H1 (cell line): ENCODE measurements around the gene SFXN4. TPM values are rescaled to one million over a fixed set of nuclear protein-coding genes. Genes with fewer than 3 reads are reported as not detected.
A peak's percentile ranks its signal among the peaks of the same experiment; 100 is the strongest.

Source experiments
- CTCF ChIA-PET: fragments of 300-600 bp; sonication (Branson Sonifier 250); formaldehyde crosslinking; loops from one replicate; lab custom pipeline; 2021; ENCODE audit not compliant: partially characterized antibody; lab: Charles Lee
- POLR2A ChIA-PET: fragments of 300-600 bp; sonication (Branson Sonifier 250); formaldehyde crosslinking; loops from one replicate; lab custom pipeline; 2021; ENCODE audit warnings: inconsistent platforms; ENCODE audit not compliant: partially characterized antibody; lab: Charles Lee
- DNase-seq, 2 experiments: peaks; one replicate each; pipeline versions ENCODE4 v3.0.0 to v3.0.0-alpha.2; 2010 to 2022; ENCODE audit warnings: low spot score in 2 of 2, low read depth in 1 of 2, mixed read lengths in 1 of 2
- FAIRE-seq: peaks from 2 replicates; lab custom pipeline; 2011; peaks lifted over from hg19 to GRCh38; lab: Jason Lieb, UNC
- H2AFZ ChIP-seq: 2 replicates; pipeline ENCODE4 v1.8.1; 2012; ENCODE audit warnings: low read length, inconsistent platforms
- H2AK5ac ChIP-seq: 2 replicates; pipeline ENCODE4 v1.6.1; 2013; ENCODE audit warnings: low read depth, low read length
- H2BK120ac ChIP-seq: replicated peaks from 2 replicates; pipeline ENCODE3; 2013; ENCODE audit warnings: low read depth, low read length, inconsistent platforms
- H2BK12ac ChIP-seq: 2 replicates; pipeline ENCODE4 v1.6.1; 2013; ENCODE audit warnings: low read depth, low read length
- H2BK15ac ChIP-seq: 2 replicates; pipeline ENCODE4 v1.6.1; 2013; ENCODE audit warnings: low read length
- H2BK20ac ChIP-seq: 2 replicates; pipeline ENCODE4 v1.6.1; 2013; ENCODE audit warnings: low read length
- H2BK5ac ChIP-seq: 2 replicates; pipeline ENCODE4 v1.6.1; 2013; ENCODE audit warnings: low read depth, low read length
- H3K14ac ChIP-seq: 2 replicates; pipeline ENCODE4 v1.6.1; 2013; ENCODE audit warnings: inconsistent platforms; ENCODE audit not compliant: insufficient read length
- H3K18ac ChIP-seq: 2 replicates; pipeline ENCODE4 v1.6.1; 2013; ENCODE audit warnings: low read length; ENCODE audit errors: extremely low read depth
- H3K23ac ChIP-seq: 2 replicates; pipeline ENCODE4 v1.6.1; 2013; ENCODE audit warnings: inconsistent platforms; ENCODE audit not compliant: insufficient read length
- H3K23me2 ChIP-seq: 2 replicates; pipeline ENCODE4 v1.6.1; 2013; ENCODE audit warnings: low read depth, low read length
- H3K27ac ChIP-seq: 2 replicates; pipeline ENCODE4 v1.6.1; 2011; ENCODE audit warnings: low read depth, low read length, inconsistent platforms
- H3K27me3 ChIP-seq, 4 experiments: replicated peaks in 1 of 4; 1 replicate in 1 of 4; 2 replicates in 3 of 4; pipeline versions ENCODE4 v1.6.1 to v1.8.1; 2011 to 2013; ENCODE audit warnings: low read length in 3 of 4, mild to moderate bottlenecking in 3 of 4, inconsistent platforms in 2 of 4, mixed read lengths in 2 of 4, moderate library complexity in 1 of 4; ENCODE audit not compliant: control insufficient read depth in 3 of 4, insufficient read depth in 3 of 4; ENCODE audit errors: extremely low read depth in 1 of 4
- H3K36me3 ChIP-seq, 4 experiments: 2 replicates each; pipeline versions ENCODE4 v1.6.1 to v1.8.1; 2011 to 2013; ENCODE audit warnings: mild to moderate bottlenecking in 4 of 4, low read length in 3 of 4, moderate library complexity in 2 of 4, control low read depth in 1 of 4, inconsistent platforms in 1 of 4; ENCODE audit not compliant: insufficient read depth in 4 of 4, control insufficient read depth in 2 of 4
- H3K4ac ChIP-seq: replicated peaks from 2 replicates; pipeline ENCODE3; 2013; ENCODE audit warnings: low read length, low read depth, mixed read lengths, inconsistent platforms; ENCODE audit not compliant: insufficient read length
- H3K4me1 ChIP-seq, 4 experiments: replicated peaks in 1 of 4; 1 replicate in 1 of 4; 2 replicates in 3 of 4; pipeline versions ENCODE4 v1.6.1 to v1.8.1; 2011 to 2013; ENCODE audit warnings: low read length in 3 of 4, inconsistent platforms in 2 of 4, mixed read lengths in 1 of 4; ENCODE audit not compliant: insufficient read depth in 4 of 4, control insufficient read depth in 3 of 4
- H3K4me2 ChIP-seq, 2 experiments: 2 replicates each; pipeline versions ENCODE4 v1.6.1 to v1.8.1; 2011 to 2013; ENCODE audit warnings: low read depth in 2 of 2, low read length in 2 of 2, control low read depth in 1 of 2, inconsistent platforms in 1 of 2, mild to moderate bottlenecking in 1 of 2; ENCODE audit not compliant: insufficient read depth in 1 of 2
- H3K4me3 ChIP-seq, 4 experiments: fragments of 200-600, 300-600 bp in 1 of 4; sonication (generic), shearing (Covaris generic), sonication (Bioruptor Twin) in 1 of 4; 2 replicates each; pipeline versions ENCODE4 v1.5.1 to v1.8.1; 2011 to 2016; ENCODE audit warnings: low read length in 4 of 4, low read depth in 3 of 4, control low read depth in 2 of 4, inconsistent platforms in 2 of 4, mild to moderate bottlenecking in 2 of 4, mixed read lengths in 1 of 4, moderate library complexity in 1 of 4; ENCODE audit not compliant: insufficient read depth in 2 of 4; ENCODE audit errors: extremely low read depth in 1 of 4
- H3K56ac ChIP-seq: replicated peaks from 2 replicates; pipeline ENCODE3; 2013; ENCODE audit warnings: low read depth, mild to moderate bottlenecking, mixed read lengths, low read length, inconsistent platforms; ENCODE audit not compliant: insufficient read length
- H3K79me1 ChIP-seq: 2 replicates; pipeline ENCODE4 v1.6.1; 2013; ENCODE audit warnings: low read depth, low read length, control low read depth
- H3K79me2 ChIP-seq, 2 experiments: 2 replicates each; pipeline versions ENCODE4 v1.6.1 to v1.8.1; 2012 to 2013; ENCODE audit warnings: low read length in 2 of 2, mild to moderate bottlenecking in 2 of 2, inconsistent platforms in 1 of 2; ENCODE audit not compliant: insufficient read depth in 2 of 2, control insufficient read depth in 1 of 2
- H3K9ac ChIP-seq, 4 experiments: replicated peaks in 1 of 4; 1 replicate in 1 of 4; 2 replicates in 3 of 4; pipeline versions ENCODE4 v1.6.1 to v1.8.1; 2011 to 2013; ENCODE audit warnings: low read depth in 3 of 4, low read length in 3 of 4, control low read depth in 2 of 4, mild to moderate bottlenecking in 2 of 4, moderate library complexity in 2 of 4, inconsistent platforms in 1 of 4; ENCODE audit errors: extremely low read depth in 1 of 4
- H3K9me3 ChIP-seq, 2 experiments: 2 replicates each; pipeline versions ENCODE4 v1.6.1 to v1.8.1; 2012 to 2013; ENCODE audit warnings: mild to moderate bottlenecking in 2 of 2, moderate library complexity in 2 of 2, control low read depth in 1 of 2, inconsistent platforms in 1 of 2, low read depth in 1 of 2, low read length in 1 of 2, mixed read lengths in 1 of 2; ENCODE audit not compliant: insufficient read depth in 2 of 2
- H4K20me1 ChIP-seq, 2 experiments: replicated peaks in 1 of 2; 2 replicates each; pipeline versions ENCODE3 to v1.8.1; 2011 to 2013; ENCODE audit warnings: inconsistent platforms in 2 of 2, low read length in 2 of 2, mild to moderate bottlenecking in 1 of 2; ENCODE audit not compliant: insufficient read depth in 2 of 2, control insufficient read depth in 1 of 2
- H4K5ac ChIP-seq: 2 replicates; pipeline ENCODE4 v1.6.1; 2013; ENCODE audit warnings: low read length, low read depth, mixed read lengths, inconsistent platforms; ENCODE audit not compliant: insufficient read length
- H4K8ac ChIP-seq: 2 replicates; pipeline ENCODE4 v1.8.0; 2013; ENCODE audit warnings: mild to moderate bottlenecking, moderate library complexity, low read length, inconsistent platforms; ENCODE audit not compliant: insufficient read depth; ENCODE audit errors: extremely low read depth
- H4K91ac ChIP-seq: replicated peaks from 2 replicates; pipeline ENCODE3; 2013; ENCODE audit warnings: low read length, mixed read lengths, inconsistent platforms; ENCODE audit not compliant: insufficient read length
- CHD2 ChIP-seq: IDR thresholded peaks from 2 replicates; pipeline ENCODE4 v1.6.1; 2012; ENCODE audit warnings: low read length, improper control_type of control experiment
- E2F6 ChIP-seq: IDR thresholded peaks from 2 replicates; pipeline ENCODE4 v1.6.1; 2012; ENCODE audit warnings: inconsistent platforms
- EGR1 ChIP-seq: IDR thresholded peaks from 2 replicates; pipeline ENCODE4 v1.6.1; 2011; ENCODE audit warnings: low read depth, low read length, borderline replicate concordance
- GTF2F1 ChIP-seq: IDR thresholded peaks from 2 replicates; pipeline ENCODE4 v1.6.1; 2012; ENCODE audit warnings: low read depth, low read length, improper control_type of control experiment, borderline replicate concordance
- NANOG ChIP-seq: IDR thresholded peaks from 2 replicates; pipeline ENCODE4 v1.6.1; 2011; ENCODE audit warnings: low read length, low read depth, mild to moderate bottlenecking, inconsistent platforms; ENCODE audit not compliant: insufficient read depth, poor library complexity, severe bottlenecking
- SP1 ChIP-seq: IDR thresholded peaks from 2 replicates; pipeline ENCODE4 v1.6.1; 2011; ENCODE audit warnings: low read depth, low read length
- TEAD4 ChIP-seq: IDR thresholded peaks from 2 replicates; pipeline ENCODE4 v1.6.1; 2012; ENCODE audit warnings: low read depth, low read length, inconsistent platforms, mixed read lengths
- WGBS, 2 experiments: shearing (Covaris generic) in 1 of 2; methylation state at CpG; one replicate each; pipeline versions ENCODE4 v1.1.6 to v1.1.7; 2013 to 2015; ENCODE audit warnings: low lambda C conversion rate in 2 of 2, mixed read lengths in 2 of 2, inconsistent platforms in 1 of 2, low coverage in 1 of 2, missing lambda C conversion rate in 1 of 2; ENCODE audit not compliant: insufficient replicate concordance in 2 of 2, insufficient coverage in 1 of 2, insufficient read length in 1 of 2; ENCODE audit errors: extremely low coverage in 1 of 2, missing lambda C conversion rate in 1 of 2; 5-methylcytosine and 5-hydroxymethylcytosine counted together
- long read RNA-seq, 2 experiments: library from RNA in 1 of 2; library from capped mRNA in 1 of 2; stranded (forward); transcript quantifications; one replicate each; pipeline ENCODE4 v2.0.0, GENCODE V29; 2021; ENCODE audit warnings: inconsistent platforms in 1 of 2
- polyA minus RNA-seq, 3 experiments: library from RNA; depleted of rRNA, polyadenylated mRNA; stranded (reverse); fragments of >200 nt; gene quantifications; 1 replicate in 2 of 3; 2 replicates in 1 of 3; pipeline ENCODE4 v1.2.3, GENCODE V29; 2011
- polyA plus RNA-seq, 7 experiments: library from polyadenylated mRNA; depleted of rRNA in 3 of 7; stranded (reverse) in 5 of 7; unstranded in 2 of 7; fragments of >200 nt in 5 of 7; fragments of 200-250 nt in 2 of 7; gene quantifications; 1 replicate in 5 of 7; 2 replicates in 1 of 7; 4 replicates in 1 of 7; pipeline versions ENCODE4 v1.2.1 to v1.2.3, GENCODE V29; 2011 to 2013; ENCODE audit warnings: missing spikeins in 2 of 7, mixed read lengths in 2 of 7
- total RNA-seq: library from RNA; stranded (reverse); fragmentation: NEBNext Ultra II Directional; extraction: Animal tissue kit (Norgen Biotek cat#: 25700); gene quantifications from 2 replicates; pipeline ENCODE4 v1.2.1, GENCODE V29; 2021

Gene SFXN4
- total RNA-seq, result 21.6 and 24.1 TPM in 2 replicates
- 7.0 and 15.4 TPM in 2 replicates for polyA plus RNA-seq (2011; rRNA removed)
- 11.7 TPM for polyA plus RNA-seq (2011; cell fraction: cytosol; rRNA removed)
- 10.8 TPM for polyA plus RNA-seq (2011; cell fraction: nucleus; rRNA removed)
- 15.2 to 18.9 TPM (median 17.0 TPM) in 4 replicates for polyA plus RNA-seq (2012, experiment 1 of 2)
- 26.9 TPM for polyA plus RNA-seq (2012, experiment 2 of 2)
- 24.7 TPM for polyA plus RNA-seq (2013, experiment 1 of 2)
- polyA plus RNA-seq (2013, experiment 2 of 2), result 31.0 TPM
- polyA minus RNA-seq (2011; rRNA and poly(A)+ RNA removed), result 16.8 and 20.9 TPM in 2 replicates
- polyA minus RNA-seq (2011; cell fraction: cytosol; rRNA and poly(A)+ RNA removed), result 5.3 TPM
- polyA minus RNA-seq (2011; cell fraction: nucleus; rRNA and poly(A)+ RNA removed), result 6.7 TPM
- long read RNA-seq, experiment 1, partial matches to known transcripts, result 1 of 12 reads
- long read RNA-seq, experiment 1, other reads (novel, unspliced or antisense), result 7 of 12 reads
- long read RNA-seq, experiment 2, transcript SFXN4-201 (14 exons, 1,363 nt), result major isoform, 15 of 31 reads
- long read RNA-seq, experiment 2, partial matches to known transcripts, result 0 of 31 reads
- long read RNA-seq, experiment 2, other reads (novel, unspliced or antisense), result 16 of 31 reads

- Histone ChIP-seq H3K36me3 (peaks cover 14 to 33% (median 24%) of the 10 kb centered on the region in 4 experiments), H3K18ac (peak within 1 kb of the TSS; percentile 90), H3K27ac (no peak within 1 kb of the TSS), H2BK120ac (no peak within 1 kb of the TSS), H4K5ac (peak within 1 kb of the TSS; percentile 41), H3K9me3 (no peaks in the 10 kb centered on the region; a peak in 1 of 4 replicates), H3K4ac (peak within 1 kb of the TSS; percentile 85), H3K14ac (no peak within 1 kb of the TSS), H3K27me3 (no peaks in the 10 kb centered on the region; a peak in 2 of 7 replicates), H3K79me2 (no peaks in the 10 kb centered on the region), H3K9ac (peak within 1 kb of the TSS; percentile 59 to 74 (median 66)), H2BK5ac (no peak within 1 kb of the TSS; the same call in 1 of the 2 replicates), H3K79me1 (no peaks in the 10 kb centered on the region), H4K8ac (peak within 1 kb of the TSS; percentile 90), H3K23me2 (peaks cover 10% of the 10 kb centered on the region), H4K20me1 (no peaks in the 10 kb centered on the region), H2BK15ac (no peak within 1 kb of the TSS), H2BK12ac (no peak within 1 kb of the TSS), H2BK20ac (no peak within 1 kb of the TSS), H2AK5ac (no peak within 1 kb of the TSS), H3K56ac (peak within 1 kb of the TSS; percentile 71), H3K4me2 (peak within 1 kb of the TSS; percentile 87 to 99), H3K4me3 (peak within 1 kb of the TSS; percentile 47 to 80 (median 54)), H2AFZ (peak within 1 kb of the TSS; percentile 72), H4K91ac (peak within 1 kb of the TSS; percentile 88), H3K23ac (no peak within 1 kb of the TSS), H3K4me1 (peaks cover 0 to 5% (median 0%) of the 10 kb centered on the region in 4 experiments; a peak in 2 of 7 replicates)
- CTCF ChIA-PET, result interaction anchor here (1.0 to 1.2 kb wide), 2 partner anchors 18 to 26 kb away, joined by 3 read pairs; no protein-coding TSS in a partner anchor
- DNase-seq (peak in 1 of 2 experiments; percentile 79), FAIRE-seq (no peak)
- 3% methylated on average over 73 of the region's 90 CpGs; no CpG with 5 or more reads in 1 of the 2 experiments for WGBS, 2 experiments
- POLR2A ChIA-PET, result interaction anchor here (0.6 to 2.8 kb wide), 13 partner anchors 11 to 420 kb away, joined by 3 to 9 read pairs (median 3); no protein-coding TSS in a partner anchor
- TF ChIP-seq E2F6 (peak; percentile 37; the same call in 1 of the 2 replicates), TEAD4 (no peak), SP1 (no peak), NANOG (no peak), GTF2F1 (no peak), CHD2 (no peak), EGR1 (no peak)
Measured at GRCh38 chr10:119165171-119166117, at the start of gene SFXN4. Gene SFXN4, minus strand, starts transcription at chr10:119165714. Its CDS starts 67 bp downstream, at chr10:119165647.
